ENCODE measurements around the gene NR1I3.

- TF ChIP-seq POLR2A (IDR thresholded peaks at IDR 0.05), result no peak
- TF ChIP-seq CTCF (IDR thresholded peaks at IDR 0.05 in 4 of 5, conservative IDR thresholded peaks at IDR 0.05 in 1 of 5), result no peak
Measured at GRCh38 chr1:161214369-161214768, 23.6 kb downstream of the NR1I3 start.

All from gastrocnemius medialis (tissue), 4 donors.